GM18907 (cell line): ENCODE measurements around the gene TSSC4.

Source experiments
- ATAC-seq: cut with Tn5 transposase; IDR thresholded peaks from one replicate; pipeline ENCODE4 v1.9.1; 2021; ENCODE audit warnings: mild to moderate bottlenecking, moderate library complexity; ENCODE audit not compliant: unreplicated experiment

The TSSC4 gene

GRCh38 chr11:2385156-2386151 is 15.1 kb upstream of the TSSC4 start:
- peak; percentile 35 for ATAC-seq

GRCh38 chr11:2386591-2386990 is 14.0 kb upstream of the TSSC4 start:
- ATAC-seq, result no peak

- no peak for ATAC-seq
Measured at GRCh38 chr11:2387266-2387987, 13.1 kb upstream of the TSSC4 start.

- ATAC-seq, result no peak
Measured at GRCh38 chr11:2388431-2389376, 11.8 kb upstream of the TSSC4 start.

GRCh38 chr11:2389377-2390026 is 11.0 kb upstream of the TSSC4 start:
- ATAC-seq, result no peak

GRCh38 chr11:2390091-2390724 is 10.3 kb upstream of the TSSC4 start:
- ATAC-seq, result no peak

GRCh38 chr11:2390725-2391151 is 9.8 kb upstream of the TSSC4 start:
- no peak for ATAC-seq

GRCh38 chr11:2391181-2391975 is 9.2 kb upstream of the TSSC4 start:
- ATAC-seq, result no peak

- no peak for ATAC-seq
Measured at GRCh38 chr11:2392241-2392959, 8.2 kb upstream of the TSSC4 start.

- no peak for ATAC-seq
Measured at GRCh38 chr11:2393111-2393868, 7.3 kb upstream of the TSSC4 start.

- no peak for ATAC-seq
Measured at GRCh38 chr11:2393941-2394817, 6.4 kb upstream of the TSSC4 start.

- ATAC-seq, result no peak
Measured at GRCh38 chr11:2394818-2395105, 5.8 kb upstream of the TSSC4 start.

GRCh38 chr11:2395211-2395730 is 5.3 kb upstream of the TSSC4 start:
- no peak for ATAC-seq

GRCh38 chr11:2395856-2396255 is 4.7 kb upstream of the TSSC4 start:
- ATAC-seq, result no peak

- no peak for ATAC-seq
Measured at GRCh38 chr11:2396471-2396870, 4.1 kb upstream of the TSSC4 start.

GRCh38 chr11:2397005-2397404 is 3.5 kb upstream of the TSSC4 start:
- no peak for ATAC-seq
